Ovary (tissue), 9 donors: Measurements from ENCODE around the gene NT5C2. TPM values are rescaled to one million over a fixed set of nuclear protein-coding genes. Genes with fewer than 3 reads are reported as not detected.
"Not testable (repeated sequence)": the region's sequence is repeated elsewhere in the genome, so short reads cannot be mapped to it uniquely, and the experiment has no call there.

ENCODE experiments used
- DNase-seq, 5 donors: peaks; one replicate each; pipeline ENCODE4 v3.0.0-alpha.2; 2019 to 2020
- H3K27ac ChIP-seq, 2 donors: fragments of 200-600 bp; one replicate each; pipeline versions ENCODE4 v1.5.1 to v1.8.0; 2019 to 2022
- H3K27me3 ChIP-seq: fragments of 200-600 bp; one replicate; pipeline ENCODE4 v1.8.0; 2022
- H3K36me3 ChIP-seq: fragments of 200-600 bp; sonication (generic); one replicate; pipeline ENCODE4 v1.5.1; 2019
- H3K4me1 ChIP-seq: one replicate; pipeline ENCODE4 v1.8.1; 2013; ENCODE audit warnings: mild to moderate bottlenecking, moderate library complexity; ENCODE audit not compliant: insufficient read depth
- H3K4me3 ChIP-seq: fragments of 200-600 bp; sonication (generic); one replicate; pipeline ENCODE4 v1.5.1; 2017
- H3K9me3 ChIP-seq, 2 donors: fragments of 200-600 bp in 1 of 2; sonication (generic) in 1 of 2; one replicate each; pipeline versions ENCODE4 v1.5.1 to v1.8.1; 2013 to 2019; ENCODE audit warnings: mild to moderate bottlenecking in 1 of 2, moderate library complexity in 1 of 2
- CTCF ChIP-seq, 3 donors: fragments of 450-650 bp in 2 of 3; fragments of 200-600 bp in 1 of 3; IDR thresholded peaks; one replicate each; pipeline versions ENCODE4 v1.5.1 to v1.8.0; 2016 to 2022; ENCODE audit warnings: antibody characterized with exemption in 3 of 3, mild to moderate bottlenecking in 1 of 3
- EP300 ChIP-seq: sonication (generic); formaldehyde crosslinking; IDR thresholded peaks from one replicate; pipeline ENCODE4 v1.6.1; 2017; ENCODE audit warnings: antibody characterized with exemption
- POLR2A ChIP-seq: fragments of 450-650 bp; IDR thresholded peaks from one replicate; pipeline ENCODE4 v1.6.1; 2017; ENCODE audit warnings: antibody characterized with exemption, mild to moderate bottlenecking, moderate library complexity
- WGBS, 3 donors: extraction: QIAGEN DNeasy Blood & Tissue Kit in 1 of 3; methylation state at CpG; one replicate each; pipeline versions ENCODE4 v1.1.5 to v1.1.7; 2013 to 2017; 5-methylcytosine and 5-hydroxymethylcytosine counted together
- intact Hi-C, 4 donors: fragments of 100-400 bp; cut with DNase I; formaldehyde crosslinking; loops; one replicate each; pipeline versions ENCODE4 v1.11.0 to v1.15.1; 2022 to 2023
- polyA plus RNA-seq, 2 donors: library from polyadenylated mRNA; stranded (reverse); fragments of 200-250 nt in 1 of 2; fragments of 350-450 nt in 1 of 2; fragmentation: Illumina TruSeq in 1 of 2; extraction: RNeasy Lipid Tissue Mini Kit (QIAGEN cat#74804) in 1 of 2; gene quantifications; one replicate each; pipeline ENCODE4 v1.2.3, GENCODE V29; 2013 to 2014
- total RNA-seq, 7 donors: library from RNA; depleted of rRNA in 2 of 7; stranded (reverse); fragments of >200 nt in 2 of 7; fragmentation: NEBNext Ultra II Directional in 3 of 7; extraction: Animal tissue kit (Norgen Biotek cat#: 25700) in 3 of 7; gene quantifications; one replicate each; pipeline versions ENCODE4 v1.1.0 to v1.2.4, GENCODE V29; 2016 to 2023
- donor health status: DM: no; HTN: no; CAD: no; lungs with moderate emphysema.
- donor health status: DM: no; HTN: no; CAD: no.
- donor health status: Bipolar disorder and iron deficiency.
- donor health status: DM: yes; HTN: yes; CAD: no.
- donor health status: DM: no; HTN: no; CAD: no.
- donor health status: DM: yes; HTN: yes; CAD: no.

Gene NT5C2
- total and polyA plus RNA-seq, 9 donors = 49.1 to 92.3 (median 62.0) TPM

GRCh38 chr10:103168438-103168837, 24.6 kb downstream of the NT5C2 start:
- Histone ChIP-seq H3K36me3 (no peaks in the 10 kb centered on the region), H3K27ac (no peak overlapping the region), H3K4me1 (no peaks in the 10 kb centered on the region), H3K9me3 (no peaks in the 10 kb centered on the region), H3K4me3 (no peak overlapping the region), H3K27me3 (no peaks in the 10 kb centered on the region)
- intact Hi-C loops = no loop called here
- DNase-seq = no peak
- TF ChIP-seq POLR2A = no peak
- TF ChIP-seq CTCF (IDR thresholded peaks at IDR 0.05) = no peak
- no peak for TF ChIP-seq EP300

- DNase-seq, H3K36me3 ChIP-seq, H3K4me3 ChIP-seq, H3K27ac ChIP-seq, H3K9me3 ChIP-seq, H3K27me3 ChIP-seq, intact Hi-C loops, H3K4me1 ChIP-seq: not testable (repeated sequence)
- WGBS, 3 donors = 97 to 98% (median 98%) methylated on average over 5 of the region's 5 CpGs
Measured at GRCh38 chr10:103167554-103167953, 25.5 kb downstream of the NT5C2 start.

DNA sequence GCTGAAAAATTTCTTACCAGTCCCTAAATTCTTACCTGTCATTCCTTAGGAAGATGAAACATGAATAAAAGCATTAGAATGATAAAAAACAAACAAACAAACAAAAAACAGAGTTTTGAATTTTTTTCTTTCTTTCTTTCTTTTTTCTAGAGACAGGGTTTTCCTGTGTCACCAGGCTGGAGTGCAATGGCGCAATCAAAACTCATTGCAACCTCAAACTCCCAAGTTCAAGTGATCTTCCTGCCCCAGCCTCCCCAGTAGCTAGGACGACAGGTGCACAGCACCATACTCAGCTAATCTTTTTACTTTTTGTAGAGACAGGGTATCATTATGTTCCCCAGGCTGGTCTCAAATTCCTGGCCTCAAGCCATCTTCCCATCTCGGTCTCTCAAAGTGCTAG, 26.5 kb downstream of the NT5C2 start:
- Histone ChIP-seq H3K27me3 (no peaks in the 10 kb centered on the region), H3K36me3 (no peaks in the 10 kb centered on the region), H3K27ac (no peak overlapping the region), H3K9me3 (no peaks in the 10 kb centered on the region), H3K4me1 (no peaks in the 10 kb centered on the region), H3K4me3 (no peak overlapping the region)
- WGBS, 3 donors = 90 to 95% (median 93%) methylated on average over 3 of the region's 3 CpGs
- DNase-seq = no peak
- intact Hi-C loops = no loop called here
- TF ChIP-seq POLR2A (no peak), CTCF (IDR thresholded peaks at IDR 0.05) (no peak), EP300 (no peak)

- H3K27me3 ChIP-seq, H3K27ac ChIP-seq, H3K36me3 ChIP-seq, DNase-seq, intact Hi-C loops, H3K4me3 ChIP-seq, H3K4me1 ChIP-seq, H3K9me3 ChIP-seq: not testable (repeated sequence)
- 89 to 96% (median 94%) methylated on average over 9 of the region's 9 CpGs for WGBS, 3 donors
Measured at GRCh38 chr10:103163766-103164403, 29.2 kb downstream of the NT5C2 start.

- Histone ChIP-seq H3K27ac (no peak overlapping the region), H3K4me1 (peaks cover 4% of the 10 kb centered on the region), H3K36me3 (no peaks in the 10 kb centered on the region), H3K27me3 (no peaks in the 10 kb centered on the region), H3K9me3 (no peaks in the 10 kb centered on the region), H3K4me3 (no peak overlapping the region)
- no peak for DNase-seq
- TF ChIP-seq EP300 (no peak), POLR2A (no peak), CTCF (IDR thresholded peaks at IDR 0.05) (no peak)
- intact Hi-C loops = no loop called here
- 74 to 91% (median 82%) methylated on average over 1 of the region's 1 CpG for WGBS, 3 donors
Measured at GRCh38 chr10:103157246-103157645, 35.8 kb downstream of the NT5C2 start.
